ENCODE data around the gene COL4A5.

The COL4A5 gene

GRCh38 chrX:108737754-108738153 is 298.1 kb downstream of the COL4A5 start:
- TF ChIP-seq CTCF (IDR thresholded peaks at IDR 0.05; ENCODE audit: extremely low read depth, missing control alignments) = no peak
- DNase-seq (ENCODE audit: low spot score) = peak; percentile 3

- DNase-seq (ENCODE audit: low spot score) = no peak
- TF ChIP-seq CTCF (IDR thresholded peaks at IDR 0.05; ENCODE audit: extremely low read depth, missing control alignments) = no peak
These were observed 300.7 kb downstream of the COL4A5 start for GRCh38 chrX:108740299-108740774.
